ENCODE measurements around the gene GUCY2C. TPM values are rescaled to one million over a fixed set of nuclear protein-coding genes. Genes with fewer than 3 reads are reported as not detected.

GUCY2C gene
- total RNA-seq, 4 donors from 2014 or later, result 0.11 to 0.47 TPM; not detected in 2

GRCh38 chr12:14588571-14588970 is 107.8 kb downstream of the GUCY2C start:
- no peak for DNase-seq (ENCODE audit: low spot score in 2 of 2)
- TF ChIP-seq POLR2AphosphoS5 (IDR thresholded peaks at IDR 0.05), result no peak
- TF ChIP-seq EP300 (IDR thresholded peaks at IDR 0.05), result no peak
- TF ChIP-seq POLR2A (IDR thresholded peaks at IDR 0.05), result no peak
- no peak for TF ChIP-seq CTCF (IDR thresholded peaks at IDR 0.05)
- Histone ChIP-seq H3K4me1 (no peaks in the 10 kb centered on the region), H3K4me3 (no peak overlapping the region), H3K27ac (no peak overlapping the region), H3K36me3 (no peaks in the 10 kb centered on the region), H3K9me3 (no peaks in the 10 kb centered on the region), H3K27me3 (no peaks in the 10 kb centered on the region)
- 78% methylated on average over 3 of the region's 3 CpGs for WGBS

DNA sequence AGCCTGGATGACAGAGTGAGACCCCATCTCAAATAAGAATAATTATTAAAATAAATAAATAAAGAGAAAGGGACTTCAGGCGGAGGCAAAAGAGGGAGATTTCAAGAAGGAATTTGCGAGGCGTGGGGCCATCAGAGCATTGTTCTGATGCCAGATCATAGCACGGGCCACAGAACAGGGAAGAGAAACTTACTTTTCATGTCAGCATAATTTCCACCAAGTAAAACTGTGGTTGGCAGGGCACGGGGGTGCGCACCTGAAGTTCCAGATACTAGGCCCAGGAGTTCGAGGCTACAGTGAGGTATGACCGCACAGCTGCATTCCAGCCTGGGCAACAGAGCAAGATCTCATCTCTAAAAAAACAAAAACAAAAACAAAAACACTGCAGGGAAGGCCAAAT is 117.8 kb downstream of the GUCY2C start:
- Histone ChIP-seq H3K4me3 (no peak overlapping the region), H3K4me1 (no peaks in the 10 kb centered on the region), H3K27me3 (no peaks in the 10 kb centered on the region), H3K27ac (no peak overlapping the region), H3K9me3 (no peaks in the 10 kb centered on the region), H3K36me3 (no peaks in the 10 kb centered on the region)
- DNase-seq (ENCODE audit: low spot score in 2 of 2), result no peak
- 89% methylated on average over 8 of the region's 8 CpGs for WGBS
- no peak for TF ChIP-seq EP300 (IDR thresholded peaks at IDR 0.05)
- no peak for TF ChIP-seq POLR2A (IDR thresholded peaks at IDR 0.05)
- TF ChIP-seq CTCF (IDR thresholded peaks at IDR 0.05), result no peak
- no peak for TF ChIP-seq POLR2AphosphoS5 (IDR thresholded peaks at IDR 0.05)

DNA sequence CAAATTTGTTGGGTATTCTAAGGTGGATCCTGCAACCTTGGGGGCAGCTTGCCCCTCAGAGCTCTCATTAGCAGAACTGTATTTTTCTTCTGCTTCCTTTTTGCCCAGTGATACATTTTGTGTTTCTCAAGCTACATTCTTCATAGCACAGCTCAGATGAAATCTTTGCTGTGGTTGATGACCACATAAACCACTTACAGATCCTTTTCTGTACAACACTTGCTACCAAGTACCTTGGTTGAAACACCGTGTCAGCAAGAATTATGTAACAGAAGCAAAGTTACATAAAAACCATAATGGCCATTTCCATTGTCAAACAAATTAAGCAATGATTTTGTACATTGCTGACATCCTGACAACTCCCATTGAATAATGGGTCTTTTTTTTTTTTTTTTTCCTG is 119.1 kb downstream of the GUCY2C start:
- H3K4me1 ChIP-seq, result no peaks in the 10 kb centered on the region
- WGBS, result 69% methylated on average over 1 of the region's 1 CpG

GRCh38 chr12:14576896-14577295 is 119.5 kb downstream of the GUCY2C start:
- WGBS, result 78% methylated on average over 8 of the region's 8 CpGs
- no peak for DNase-seq (ENCODE audit: low spot score in 2 of 2)
- Histone ChIP-seq H3K9me3 (no peaks in the 10 kb centered on the region), H3K27ac (no peak overlapping the region), H3K4me3 (no peak overlapping the region), H3K36me3 (no peaks in the 10 kb centered on the region), H3K27me3 (no peaks in the 10 kb centered on the region), H3K4me1 (no peaks in the 10 kb centered on the region)
- TF ChIP-seq POLR2A (IDR thresholded peaks at IDR 0.05) (no peak), EP300 (IDR thresholded peaks at IDR 0.05) (no peak), CTCF (IDR thresholded peaks at IDR 0.05) (no peak), POLR2AphosphoS5 (IDR thresholded peaks at IDR 0.05) (no peak)

More for the DNA sequence above, 119.1 kb downstream of the GUCY2C start:
- H3K9me3 ChIP-seq, result no peaks in the 10 kb centered on the region
- H3K27ac ChIP-seq, result no peak overlapping the region
- TF ChIP-seq EP300 (IDR thresholded peaks at IDR 0.05) (no peak), POLR2A (IDR thresholded peaks at IDR 0.05) (no peak), CTCF (IDR thresholded peaks at IDR 0.05) (no peak), POLR2AphosphoS5 (IDR thresholded peaks at IDR 0.05) (no peak)
- H3K4me3 ChIP-seq, result no peak overlapping the region
- no peaks in the 10 kb centered on the region for H3K27me3 ChIP-seq
- H3K36me3 ChIP-seq, result no peaks in the 10 kb centered on the region
- DNase-seq (ENCODE audit: low spot score in 2 of 2), result no peak

DNA sequence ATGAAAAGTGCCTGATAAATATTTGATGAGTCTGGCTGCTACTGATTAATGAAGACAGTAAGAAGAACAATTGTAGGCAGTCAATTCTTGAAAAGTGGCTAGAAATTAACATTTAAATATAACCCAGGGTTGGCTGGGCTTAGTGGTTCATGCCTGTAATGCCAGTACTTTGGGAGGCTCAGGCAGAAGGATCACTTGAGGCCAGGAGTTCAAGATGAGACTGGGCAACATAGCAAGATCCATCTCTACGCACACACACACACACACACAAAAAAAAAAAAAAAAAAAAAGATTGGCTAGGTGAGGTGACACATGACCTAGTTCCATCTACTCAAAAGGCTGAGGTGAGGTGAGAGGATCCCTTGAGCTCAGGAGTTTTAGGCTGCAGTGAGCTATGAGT is 120.8 kb downstream of the GUCY2C start:
- Histone ChIP-seq H3K9me3 (no peaks in the 10 kb centered on the region), H3K27ac (no peak overlapping the region), H3K27me3 (no peaks in the 10 kb centered on the region), H3K4me1 (no peaks in the 10 kb centered on the region), H3K4me3 (no peak overlapping the region), H3K36me3 (no peaks in the 10 kb centered on the region)
- TF ChIP-seq CTCF (IDR thresholded peaks at IDR 0.05) (no peak), EP300 (IDR thresholded peaks at IDR 0.05) (no peak), POLR2A (IDR thresholded peaks at IDR 0.05) (no peak), POLR2AphosphoS5 (IDR thresholded peaks at IDR 0.05) (no peak)
- no peak for DNase-seq (ENCODE audit: low spot score in 2 of 2)
- WGBS, result 75% methylated on average over 1 of the region's 1 CpG

Data from suprapubic skin (tissue), 4 donors.